Mesendoderm (in vitro differentiated cells): ENCODE data around the gene ZNF628.
"Not testable (repeated sequence)": the region's sequence is repeated elsewhere in the genome, so short reads cannot be mapped to it uniquely, and the experiment has no call there.

Experiments
- DNase-seq: peaks from one replicate; pipeline ENCODE4 v3.0.0; 2013
- H2AK5ac ChIP-seq: 2 replicates; pipeline ENCODE4 v1.6.1; 2013; ENCODE audit warnings: low read length, inconsistent platforms
- H2BK120ac ChIP-seq: 2 replicates; pipeline ENCODE4 v1.6.1; 2013; ENCODE audit warnings: low read depth, mild to moderate bottlenecking, low read length, moderate library complexity, mixed read lengths
- H2BK15ac ChIP-seq: replicated peaks from 2 replicates; pipeline ENCODE4 v1.6.1; 2013; ENCODE audit warnings: low read depth, mild to moderate bottlenecking, moderate library complexity
- H2BK5ac ChIP-seq: 2 replicates; pipeline ENCODE4 v1.6.1; 2013; ENCODE audit warnings: low read length, inconsistent platforms
- H3K18ac ChIP-seq: 2 replicates; pipeline ENCODE4 v1.6.1; 2013; ENCODE audit warnings: mild to moderate bottlenecking, low read length, mixed read lengths
- H3K23ac ChIP-seq: one replicate; pipeline ENCODE4 v1.6.1; 2013; ENCODE audit warnings: low read length
- H3K27ac ChIP-seq: 2 replicates; pipeline ENCODE4 v1.5.1; 2013; ENCODE audit warnings: low read depth, mild to moderate bottlenecking, inconsistent platforms, low read length, moderate library complexity
- H3K27me3 ChIP-seq: 2 replicates; pipeline ENCODE4 v1.6.1; 2013; ENCODE audit warnings: low read length, control low read depth, mild to moderate bottlenecking, inconsistent platforms; ENCODE audit not compliant: insufficient read depth, poor library complexity
- H3K36me3 ChIP-seq: 2 replicates; pipeline ENCODE4 v1.6.1; 2013; ENCODE audit warnings: low read length, inconsistent platforms; ENCODE audit not compliant: control insufficient read depth, insufficient read depth
- H3K4ac ChIP-seq: one replicate; pipeline ENCODE4 v1.6.1; 2013; ENCODE audit warnings: low read depth, mild to moderate bottlenecking, low read length, moderate library complexity
- H3K4me1 ChIP-seq: 2 replicates; pipeline ENCODE4 v1.6.1; 2013; ENCODE audit warnings: low read depth, low read length, inconsistent platforms; ENCODE audit not compliant: control insufficient read depth
- H3K4me2 ChIP-seq: 2 replicates; pipeline ENCODE4 v1.6.1; 2013; ENCODE audit warnings: low read length
- H3K4me3 ChIP-seq: 2 replicates; pipeline ENCODE4 v1.5.1; 2013; ENCODE audit warnings: mild to moderate bottlenecking, low read length
- H3K56ac ChIP-seq: one replicate; pipeline ENCODE4 v1.6.1; 2013; ENCODE audit warnings: low read length
- H3K79me1 ChIP-seq: 2 replicates; pipeline ENCODE4 v1.6.1; 2013; ENCODE audit warnings: low read length, inconsistent platforms
- H3K79me2 ChIP-seq: 2 replicates; pipeline ENCODE4 v1.6.1; 2013; ENCODE audit warnings: mild to moderate bottlenecking, low read length; ENCODE audit not compliant: control insufficient read depth, insufficient read depth
- H3K9ac ChIP-seq: 2 replicates; pipeline ENCODE4 v1.6.1; 2013; ENCODE audit warnings: low read length, inconsistent platforms
- H4K5ac ChIP-seq: one replicate; pipeline ENCODE4 v1.6.1; 2013; ENCODE audit warnings: low read length
- H4K8ac ChIP-seq: one replicate; pipeline ENCODE4 v1.6.1; 2013; ENCODE audit warnings: low read depth, mild to moderate bottlenecking, control low read depth, low read length, moderate library complexity
- WGBS: extraction: QIAGEN DNeasy Blood & Tissue Kit; methylation state at CpG from one replicate; pipeline ENCODE4 v1.1.7; 2013; ENCODE audit warnings: low lambda C conversion rate, missing lambda C conversion rate; ENCODE audit not compliant: insufficient coverage; ENCODE audit errors: extremely low coverage; 5-methylcytosine and 5-hydroxymethylcytosine counted together

The ZNF628 gene

DNA sequence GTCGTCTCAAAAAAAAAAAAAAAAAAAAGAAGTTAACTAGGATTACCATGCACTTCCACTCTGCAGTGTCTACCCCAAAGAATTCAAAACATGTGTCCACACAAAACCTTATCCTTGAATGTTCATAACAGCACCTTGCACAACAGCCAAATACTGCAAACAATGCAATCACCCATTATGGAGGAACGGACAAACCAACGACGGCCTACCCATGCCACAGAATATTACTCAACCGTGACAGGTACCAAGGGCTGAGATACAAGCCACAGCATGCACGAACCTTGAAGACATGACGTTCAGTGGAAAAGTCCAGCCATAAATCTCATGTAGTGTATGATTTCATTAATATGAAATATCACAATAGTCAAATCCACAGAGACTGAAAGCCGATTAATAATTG lies 30.4 kb upstream of the ZNF628 start:
- H3K27me3 ChIP-seq, result peaks cover 44% of the 10 kb centered on the region

DNA sequence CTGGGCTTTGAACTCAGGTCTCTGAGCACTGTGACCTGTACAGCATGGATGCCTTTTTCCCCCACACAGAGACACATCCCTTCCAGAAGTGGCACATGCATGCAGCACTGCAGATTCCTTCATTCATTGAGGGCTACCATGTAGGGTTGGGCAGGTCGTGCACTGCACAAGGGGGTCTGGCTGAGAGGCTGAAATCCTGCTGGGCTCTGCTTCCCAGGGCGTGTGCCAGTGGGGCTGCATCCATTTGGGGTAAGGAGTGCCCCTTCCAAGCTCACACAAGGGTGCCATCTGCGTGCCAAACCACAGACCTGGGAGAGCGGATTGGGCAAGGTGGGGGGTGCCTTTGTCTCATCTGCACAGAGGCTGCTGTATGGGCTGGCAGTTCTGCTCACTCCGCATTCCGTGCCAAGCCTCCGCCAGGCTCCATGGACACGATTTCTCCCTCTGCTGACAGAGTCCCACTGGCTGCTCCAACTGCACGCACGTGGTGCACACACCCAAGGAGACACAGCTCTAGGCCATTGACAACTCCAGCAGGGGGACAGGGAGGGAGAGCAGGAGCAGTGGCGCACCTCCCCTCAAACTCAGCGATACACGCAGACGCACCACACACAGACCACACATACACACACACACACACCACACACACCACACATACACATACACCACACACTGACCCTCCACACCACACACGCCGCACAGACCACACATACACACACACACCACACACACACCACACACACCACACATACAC lies 28.8 kb upstream of the ZNF628 start:
- Histone ChIP-seq H3K18ac (no peak overlapping the region), H3K4ac (no peak overlapping the region), H3K56ac (no peak overlapping the region), H3K79me2 (no peaks in the 10 kb centered on the region), H3K27me3 (peaks cover 42% of the 10 kb centered on the region), H3K27ac (no peak overlapping the region), H3K79me1 (no peaks in the 10 kb centered on the region), H3K4me2 (no peak overlapping the region), H3K4me3 (no peak overlapping the region), H2AK5ac (no peak overlapping the region), H4K5ac (no peak overlapping the region), H3K23ac (no peak overlapping the region), H2BK5ac (no peak overlapping the region), H3K9ac (no peak overlapping the region), H3K4me1 (no peaks in the 10 kb centered on the region), H2BK120ac (no peak overlapping the region), H4K8ac (no peak overlapping the region), H2BK15ac (no peak overlapping the region), H3K36me3 (no peaks in the 10 kb centered on the region)
- DNase-seq, result peak; percentile 62
- WGBS, result 100% methylated on average over 2 of the region's 16 CpGs

More for the DNA sequence above, 30.4 kb upstream of the ZNF628 start:
- H3K4me3 ChIP-seq, result no peak overlapping the region
- H3K79me1 ChIP-seq, result no peaks in the 10 kb centered on the region
- no peak overlapping the region for H3K56ac ChIP-seq
- DNase-seq, result no peak
- no peak overlapping the region for H3K18ac ChIP-seq
- no peak overlapping the region for H3K4ac ChIP-seq
- no peak overlapping the region for H2BK15ac ChIP-seq
- H3K36me3 ChIP-seq, result no peaks in the 10 kb centered on the region
- H4K5ac ChIP-seq, result no peak overlapping the region
- H2BK120ac ChIP-seq, result no peak overlapping the region
- no peak overlapping the region for H3K4me2 ChIP-seq
- no peak overlapping the region for H4K8ac ChIP-seq
- no CpG with 5 or more reads among the region's 8 CpGs for WGBS
- H3K4me1 ChIP-seq, result no peaks in the 10 kb centered on the region
- H3K79me2 ChIP-seq, result no peaks in the 10 kb centered on the region
- no peak overlapping the region for H3K23ac ChIP-seq
- H2BK5ac ChIP-seq, result no peak overlapping the region
- no peak overlapping the region for H3K27ac ChIP-seq
- no peak overlapping the region for H3K9ac ChIP-seq
- H2AK5ac ChIP-seq, result no peak overlapping the region

DNA sequence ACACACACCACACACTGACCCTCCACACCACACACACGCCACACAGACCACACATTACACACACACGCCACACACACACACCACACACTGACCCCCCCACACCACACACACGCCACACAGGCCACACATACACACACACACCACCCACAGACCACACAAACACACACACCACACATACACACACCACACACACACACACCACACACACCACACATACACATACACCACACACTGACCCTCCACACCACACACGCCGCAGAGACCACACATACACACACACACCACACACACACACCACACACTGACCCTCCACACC lies 28.3 kb upstream of the ZNF628 start:
- not testable (repeated sequence) for H3K9ac ChIP-seq, H2BK15ac ChIP-seq, DNase-seq, H3K79me2 ChIP-seq, H3K23ac ChIP-seq, H4K5ac ChIP-seq, H2AK5ac ChIP-seq, H3K4me2 ChIP-seq, H3K4me3 ChIP-seq, H3K4ac ChIP-seq, H3K36me3 ChIP-seq, H3K27ac ChIP-seq, H3K18ac ChIP-seq, H3K79me1 ChIP-seq, H4K8ac ChIP-seq, H3K4me1 ChIP-seq, H2BK5ac ChIP-seq, H3K56ac ChIP-seq, H2BK120ac ChIP-seq
- H3K27me3 ChIP-seq, result peaks cover 38% of the 10 kb centered on the region
- no CpG with 5 or more reads among the region's 5 CpGs for WGBS

DNA sequence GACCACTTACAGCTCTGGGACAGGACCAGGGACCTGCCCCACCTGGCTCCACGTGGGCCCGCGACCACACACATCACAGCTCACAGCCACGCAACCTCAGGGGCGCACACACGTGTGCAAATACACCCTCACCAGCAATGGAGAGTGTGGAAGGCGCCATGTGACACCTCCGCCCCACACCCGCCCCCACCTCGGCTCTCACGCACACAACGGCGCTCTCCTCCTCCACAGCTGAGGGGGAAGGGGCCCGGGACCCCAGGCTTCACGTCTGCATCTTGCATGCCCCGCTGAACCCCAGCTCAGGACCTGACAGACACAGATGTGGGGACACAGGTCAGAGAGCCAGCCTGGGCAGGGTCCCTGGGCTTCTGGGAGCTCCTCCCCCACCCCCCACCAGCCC lies 26.9 kb upstream of the ZNF628 start:
- no peak overlapping the region for H3K27ac ChIP-seq
- no peaks in the 10 kb centered on the region for H3K36me3 ChIP-seq
- no peak for DNase-seq
- no peak overlapping the region for H3K4me3 ChIP-seq
- H3K18ac ChIP-seq, result no peak overlapping the region
- no peak overlapping the region for H3K4ac ChIP-seq
- no peak overlapping the region for H2BK15ac ChIP-seq
- no peak overlapping the region for H4K5ac ChIP-seq
- H3K4me1 ChIP-seq, result no peaks in the 10 kb centered on the region
- peaks cover 28% of the 10 kb centered on the region for H3K27me3 ChIP-seq
- no peak overlapping the region for H3K9ac ChIP-seq
- H3K56ac ChIP-seq, result no peak overlapping the region
- no CpG with 5 or more reads among the region's 16 CpGs for WGBS
- H2AK5ac ChIP-seq, result no peak overlapping the region
- H3K79me2 ChIP-seq, result no peaks in the 10 kb centered on the region
- H2BK120ac ChIP-seq, result no peak overlapping the region
- H2BK5ac ChIP-seq, result no peak overlapping the region
- H3K4me2 ChIP-seq, result no peak overlapping the region
- no peak overlapping the region for H4K8ac ChIP-seq
- no peaks in the 10 kb centered on the region for H3K79me1 ChIP-seq
- H3K23ac ChIP-seq, result no peak overlapping the region

DNA sequence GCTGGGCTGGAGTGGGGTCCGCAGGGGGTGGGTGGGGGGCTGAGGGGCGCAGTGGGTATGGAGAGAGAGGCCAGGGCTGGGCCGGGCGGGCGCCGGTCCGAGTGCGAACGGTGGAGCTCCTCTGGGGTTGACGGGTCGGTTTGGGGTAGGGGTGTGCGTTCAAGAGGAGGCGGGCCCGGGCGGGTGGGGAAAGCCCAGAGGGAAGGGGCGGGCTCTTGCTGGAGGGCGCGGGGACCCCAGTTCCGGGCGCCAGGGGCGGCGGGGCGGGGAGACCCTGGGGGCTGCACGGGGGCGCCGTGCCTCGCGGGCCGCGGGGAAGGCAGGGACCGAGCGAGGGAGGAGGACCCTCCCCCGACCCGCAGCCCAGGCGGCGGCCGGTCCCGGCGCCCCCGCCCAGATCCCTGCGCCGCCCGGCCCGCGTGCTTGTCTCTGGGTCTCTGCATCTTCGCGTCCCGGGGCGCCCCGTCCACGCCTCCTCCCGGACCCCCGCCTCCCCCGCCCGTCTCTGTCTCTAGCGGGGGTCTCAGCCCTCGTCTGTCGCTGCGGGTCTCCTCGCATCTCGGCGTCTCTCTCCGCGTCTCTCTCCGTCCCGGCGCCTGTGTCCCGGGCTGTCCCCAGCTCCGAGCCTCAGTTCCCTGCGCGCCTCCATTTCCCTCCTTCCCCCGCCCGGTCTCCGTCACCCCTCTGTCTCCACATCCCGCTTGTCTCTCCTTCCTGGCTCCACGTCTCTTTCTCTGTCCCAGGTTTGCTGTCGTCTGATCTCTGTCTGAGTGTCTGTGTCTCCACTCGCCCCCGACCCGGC lies 25.1 kb upstream of the ZNF628 start:
- Histone ChIP-seq H3K23ac (no peak overlapping the region), H2BK5ac (no peak overlapping the region), H3K9ac (no peak overlapping the region), H3K36me3 (no peaks in the 10 kb centered on the region), H3K27me3 (peaks cover 17% of the 10 kb centered on the region), H3K4me2 (no peak overlapping the region), H2BK15ac (no peak overlapping the region), H3K56ac (no peak overlapping the region), H4K8ac (no peak overlapping the region), H3K27ac (no peak overlapping the region), H2BK120ac (no peak overlapping the region), H3K4me1 (no peaks in the 10 kb centered on the region), H3K4ac (no peak overlapping the region), H4K5ac (no peak overlapping the region), H3K79me2 (no peaks in the 10 kb centered on the region), H3K18ac (no peak overlapping the region), H2AK5ac (no peak overlapping the region), H3K79me1 (no peaks in the 10 kb centered on the region), H3K4me3 (no peak overlapping the region)
- no peak for DNase-seq
- WGBS, result no CpG with 5 or more reads among the region's 80 CpGs
